NCI-H2196 treated with DMSO at 0.1 percent for 48 hours (cell line): ENCODE measurements around the gene CCDC88C.

ENCODE experiments used
- DNase-seq: peaks from one replicate; lab custom pipeline; 2025; ENCODE audit not compliant: unreplicated experiment; lab: John Stamatoyannopoulos, UW

CCDC88C gene

GRCh38 chr14:91399868-91400640, 17.6 kb downstream of the CCDC88C start:
- DNase-seq, result no peak

- no peak for DNase-seq
These were observed 18.9 kb downstream of the CCDC88C start for GRCh38 chr14:91398707-91399106.

GRCh38 chr14:91397965-91398591, 19.5 kb downstream of the CCDC88C start:
- no peak for DNase-seq

GRCh38 chr14:91396959-91397815, 20.4 kb downstream of the CCDC88C start:
- peak; percentile 56 for DNase-seq

GRCh38 chr14:91396013-91396660, 21.5 kb downstream of the CCDC88C start:
- no peak for DNase-seq

GRCh38 chr14:91395466-91395865, 22.2 kb downstream of the CCDC88C start:
- DNase-seq, result no peak

- no peak for DNase-seq
These were observed 23.2 kb downstream of the CCDC88C start for GRCh38 chr14:91394105-91395081.

- no peak for DNase-seq
These were observed 24.9 kb downstream of the CCDC88C start for GRCh38 chr14:91392623-91393303.

GRCh38 chr14:91390165-91390778, 27.3 kb downstream of the CCDC88C start:
- DNase-seq, result no peak

GRCh38 chr14:91389150-91389549, 28.5 kb downstream of the CCDC88C start:
- no peak for DNase-seq

GRCh38 chr14:91388551-91388975, 29.1 kb downstream of the CCDC88C start:
- no peak for DNase-seq

- no peak for DNase-seq
These were observed 29.7 kb downstream of the CCDC88C start for GRCh38 chr14:91387951-91388381.

GRCh38 chr14:91387169-91387835, 30.3 kb downstream of the CCDC88C start:
- DNase-seq, result no peak

- no peak for DNase-seq
These were observed 31.9 kb downstream of the CCDC88C start for GRCh38 chr14:91385697-91386096.

GRCh38 chr14:91385224-91385623, 32.4 kb downstream of the CCDC88C start:
- DNase-seq, result no peak

GRCh38 chr14:91383439-91383838, 34.2 kb downstream of the CCDC88C start:
- DNase-seq, result no peak

GRCh38 chr14:91381801-91382670, 35.6 kb downstream of the CCDC88C start:
- DNase-seq, result no peak
